Measurements from ENCODE around the gene AMER3.

The AMER3 gene

GRCh38 chr2:130735200-130735599 is 20.1 kb upstream of the AMER3 start:
- no peak overlapping the region for H3K27ac ChIP-seq (replicated peaks)
- H3K27me3 ChIP-seq (ENCODE audit: insufficient read depth, poor library complexity, severe bottlenecking), result peaks cover 2% of the 10 kb centered on the region
- no peak for DNase-seq (ENCODE audit: low read depth in 1 of 2, low spot score in 1 of 2)
- no peak overlapping the region for H3K4me3 ChIP-seq (replicated peaks; ENCODE audit: insufficient read depth, low read length)
- TF ChIP-seq GABPA (IDR thresholded peaks at IDR 0.05; ENCODE audit: low read depth) (no peak), SPI1 (IDR thresholded peaks at IDR 0.05; ENCODE audit: borderline replicate concordance, low read depth) (no peak), REST (IDR thresholded peaks at IDR 0.05; ENCODE audit: insufficient replicate concordance, low read depth) (no peak), POLR2AphosphoS5 (IDR thresholded peaks at IDR 0.05; ENCODE audit: low read depth) (no peak)
- TF ChIP-seq, protein P1, sequence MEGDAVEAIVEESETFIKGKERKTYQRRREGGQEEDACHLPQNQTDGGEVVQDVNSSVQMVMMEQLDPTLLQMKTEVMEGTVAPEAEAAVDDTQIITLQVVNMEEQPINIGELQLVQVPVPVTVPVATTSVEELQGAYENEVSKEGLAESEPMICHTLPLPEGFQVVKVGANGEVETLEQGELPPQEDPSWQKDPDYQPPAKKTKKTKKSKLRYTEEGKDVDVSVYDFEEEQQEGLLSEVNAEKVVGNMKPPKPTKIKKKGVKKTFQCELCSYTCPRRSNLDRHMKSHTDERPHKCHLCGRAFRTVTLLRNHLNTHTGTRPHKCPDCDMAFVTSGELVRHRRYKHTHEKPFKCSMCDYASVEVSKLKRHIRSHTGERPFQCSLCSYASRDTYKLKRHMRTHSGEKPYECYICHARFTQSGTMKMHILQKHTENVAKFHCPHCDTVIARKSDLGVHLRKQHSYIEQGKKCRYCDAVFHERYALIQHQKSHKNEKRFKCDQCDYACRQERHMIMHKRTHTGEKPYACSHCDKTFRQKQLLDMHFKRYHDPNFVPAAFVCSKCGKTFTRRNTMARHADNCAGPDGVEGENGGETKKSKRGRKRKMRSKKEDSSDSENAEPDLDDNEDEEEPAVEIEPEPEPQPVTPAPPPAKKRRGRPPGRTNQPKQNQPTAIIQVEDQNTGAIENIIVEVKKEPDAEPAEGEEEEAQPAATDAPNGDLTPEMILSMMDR (IDR thresholded peaks at IDR 0.05; ENCODE audit: insufficient read depth, low read length), result no peak

DNA sequence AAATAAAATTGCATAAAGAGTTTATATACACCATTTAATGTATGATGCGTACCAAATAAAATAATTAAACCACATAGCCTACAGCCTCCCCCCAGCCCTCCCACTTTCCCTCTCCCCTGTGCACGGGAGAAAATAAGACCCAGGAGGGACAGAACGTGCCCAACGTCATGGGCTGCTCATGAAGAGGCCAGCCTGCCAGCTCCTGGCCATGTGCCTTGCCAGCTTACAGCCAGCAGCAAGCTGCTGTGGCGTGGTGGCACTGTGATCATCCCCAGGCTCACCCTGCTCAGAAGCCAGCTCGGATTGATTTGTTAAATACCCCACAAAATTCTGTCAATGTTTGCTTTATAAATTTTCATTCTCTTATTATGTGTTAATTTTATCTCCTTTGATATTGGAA is 18.9 kb upstream of the AMER3 start:
- no peaks in the 10 kb centered on the region for H3K27me3 ChIP-seq (ENCODE audit: insufficient read depth, poor library complexity, severe bottlenecking)
- H3K27ac ChIP-seq (replicated peaks), result no peak overlapping the region
- no peak for TF ChIP-seq GABPA (IDR thresholded peaks at IDR 0.05; ENCODE audit: low read depth)
- TF ChIP-seq REST (IDR thresholded peaks at IDR 0.05; ENCODE audit: insufficient replicate concordance, low read depth), result no peak
- no peak for TF ChIP-seq SPI1 (IDR thresholded peaks at IDR 0.05; ENCODE audit: borderline replicate concordance, low read depth)
- DNase-seq (ENCODE audit: low read depth in 1 of 2, low spot score in 1 of 2), result no peak
- no peak overlapping the region for H3K4me3 ChIP-seq (replicated peaks; ENCODE audit: insufficient read depth, low read length)

DNA sequence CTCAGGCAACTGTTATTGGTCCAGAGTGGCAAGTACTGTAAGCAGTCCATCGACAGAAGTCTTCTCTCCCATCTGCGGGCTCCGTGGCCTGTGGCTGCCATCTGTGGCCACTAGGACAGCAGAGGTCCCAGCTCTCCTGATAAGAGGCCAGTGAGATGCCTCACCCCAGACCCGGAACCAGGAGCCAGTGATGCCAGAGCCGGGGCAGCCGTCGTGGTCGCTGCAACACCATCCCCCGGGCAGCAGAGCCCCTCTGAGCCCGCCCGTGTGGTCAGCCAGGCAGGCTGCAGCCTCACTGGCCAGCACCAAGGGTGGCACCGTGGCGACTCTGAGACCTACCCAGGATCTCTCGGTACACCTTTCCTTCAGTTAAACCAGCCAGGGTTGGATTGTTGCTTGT is 17.7 kb upstream of the AMER3 start:
- no peak overlapping the region for H3K27ac ChIP-seq (replicated peaks)
- H3K4me3 ChIP-seq (replicated peaks; ENCODE audit: insufficient read depth, low read length), result no peak overlapping the region
- DNase-seq (ENCODE audit: low read depth in 1 of 2, low spot score in 1 of 2), result no peak
- no peaks in the 10 kb centered on the region for H3K27me3 ChIP-seq (ENCODE audit: insufficient read depth, poor library complexity, severe bottlenecking)
- TF ChIP-seq REST (IDR thresholded peaks at IDR 0.05; ENCODE audit: insufficient replicate concordance, low read depth) (no peak), SPI1 (IDR thresholded peaks at IDR 0.05; ENCODE audit: borderline replicate concordance, low read depth) (no peak), GABPA (IDR thresholded peaks at IDR 0.05; ENCODE audit: low read depth) (no peak), POLR2AphosphoS5 (IDR thresholded peaks at IDR 0.05; ENCODE audit: low read depth) (no peak)
- TF ChIP-seq, protein P1 (IDR thresholded peaks at IDR 0.05; ENCODE audit: insufficient read depth, low read length), result no peak

GRCh38 chr2:130740671-130741070 is 14.7 kb upstream of the AMER3 start:
- no peak for DNase-seq (ENCODE audit: low read depth in 1 of 2, low spot score in 1 of 2)
- TF ChIP-seq GABPA (IDR thresholded peaks at IDR 0.05; ENCODE audit: low read depth) (no peak), SPI1 (IDR thresholded peaks at IDR 0.05; ENCODE audit: borderline replicate concordance, low read depth) (no peak), REST (IDR thresholded peaks at IDR 0.05; ENCODE audit: insufficient replicate concordance, low read depth) (no peak), POLR2AphosphoS5 (IDR thresholded peaks at IDR 0.05; ENCODE audit: low read depth) (no peak)
- TF ChIP-seq, protein P1 (IDR thresholded peaks at IDR 0.05; ENCODE audit: insufficient read depth, low read length), result no peak
- Histone ChIP-seq H3K4me3 (replicated peaks; ENCODE audit: insufficient read depth, low read length) (no peak overlapping the region), H3K27ac (replicated peaks) (no peak overlapping the region), H3K27me3 (ENCODE audit: insufficient read depth, poor library complexity, severe bottlenecking) (no peaks in the 10 kb centered on the region)

Data from HL-60 (cell line).